ENCODE results near the gene TREX2. TPM values are rescaled to one million over a fixed set of nuclear protein-coding genes. Genes with fewer than 3 reads are reported as not detected.

Gene TREX2
- total RNA-seq, 2 donors from 2014 or later = 0.39 TPM; not detected in 1

GRCh38 chrX:153477364-153477857 lies 31.6 kb upstream of the TREX2 start:
- no peak for DNase-seq
- ATAC-seq = no peak
- intact Hi-C loops (cut with DNase I) = no loop called here

DNA sequence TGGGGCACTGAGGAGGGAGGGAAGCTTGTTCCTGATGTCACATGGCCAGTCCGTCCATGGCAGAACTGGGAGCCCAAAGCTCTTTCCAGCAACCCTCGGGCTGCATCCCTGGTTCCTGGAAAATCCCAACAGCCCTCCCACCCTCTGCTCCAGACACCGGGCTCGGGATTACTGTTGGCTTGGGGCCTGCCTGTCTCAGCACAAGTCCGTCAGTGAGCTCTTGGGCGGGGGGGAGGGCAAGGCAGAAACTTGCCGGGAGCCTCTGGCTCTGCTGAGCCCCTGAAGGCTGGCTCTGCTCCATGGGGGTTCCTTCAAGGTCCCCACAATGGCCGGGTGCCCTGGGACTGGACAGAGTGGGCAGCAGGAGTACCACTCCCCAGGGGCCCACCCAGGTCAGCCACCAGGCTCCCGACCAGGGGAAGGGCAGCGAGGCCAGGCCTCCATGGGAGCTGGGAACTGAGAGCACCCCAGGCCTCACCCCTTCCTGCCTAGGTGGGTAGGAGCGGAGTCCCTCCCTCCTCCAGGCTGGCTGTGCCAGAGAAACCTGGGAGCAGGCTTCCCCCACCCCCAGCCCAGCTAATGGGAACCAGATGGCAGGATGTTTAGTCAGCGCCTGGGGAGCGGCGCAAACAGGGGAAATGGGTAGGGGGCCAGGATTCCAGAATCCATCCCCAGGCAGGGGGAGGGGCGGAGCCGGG lies 31.0 kb upstream of the TREX2 start:
- ATAC-seq (peak; percentile 50 to 73), DNase-seq (peak; percentile 74)

DNA sequence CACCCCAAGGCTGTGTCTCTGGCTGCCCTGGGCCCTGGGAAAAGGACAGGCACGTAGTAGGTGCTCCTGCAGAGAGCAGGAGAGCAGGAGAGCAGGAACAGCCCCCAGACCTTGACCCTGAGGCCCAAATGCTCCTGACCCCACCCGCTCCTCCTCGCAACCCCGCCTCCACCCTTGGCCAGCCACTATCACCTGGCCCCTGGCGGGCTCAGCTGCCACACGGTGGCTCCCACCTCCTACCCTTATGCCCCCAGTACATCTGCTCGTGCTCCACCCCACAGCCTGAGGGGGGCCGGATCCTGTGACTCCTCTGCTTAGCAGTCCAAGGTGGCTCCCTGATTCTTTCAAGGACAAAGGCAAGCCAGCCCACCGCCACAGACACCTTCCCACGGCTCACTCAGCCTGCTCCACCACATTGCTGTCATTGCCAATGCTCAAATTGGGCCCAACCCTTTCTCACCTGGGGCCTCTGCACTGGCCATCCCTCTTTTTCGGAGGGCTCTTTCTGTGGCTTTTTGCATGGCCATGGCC lies 30.0 kb upstream of the TREX2 start:
- no peak for ATAC-seq
- DNase-seq = no peak
- intact Hi-C loops (cut with DNase I) = no loop called here

More for the DNA sequence above, 31.0 kb upstream of the TREX2 start:
- intact Hi-C loops (cut with DNase I) = no loop called here

- intact Hi-C loops (cut with DNase I) = no loop called here
- DNase-seq (no peak), ATAC-seq (no peak)
Measured at GRCh38 chrX:153475271-153475670, 29.4 kb upstream of the TREX2 start.

DNA sequence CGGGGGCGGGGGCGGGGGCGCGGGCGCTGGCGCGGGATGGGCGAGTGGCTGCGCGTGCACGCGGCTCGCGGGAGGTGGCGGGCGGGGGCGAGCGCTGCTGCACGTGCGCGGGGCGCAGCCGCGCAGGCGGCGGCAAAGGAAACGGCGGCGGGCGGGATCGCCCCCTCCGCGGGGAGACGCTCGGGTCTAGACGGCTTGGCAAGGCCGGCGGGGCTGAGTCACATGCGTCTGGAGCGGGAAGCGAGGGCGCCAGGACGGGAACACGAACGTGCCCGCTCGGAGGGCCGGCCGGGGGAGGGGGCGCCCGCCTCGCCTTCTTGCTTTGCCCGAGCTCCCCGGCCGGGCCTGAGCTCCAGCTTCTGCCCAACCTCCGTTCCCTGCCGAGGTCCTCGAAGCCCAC lies 28.9 kb upstream of the TREX2 start:
- peak; percentile 5 to 8 for ATAC-seq
- peak; percentile 86 for DNase-seq
- intact Hi-C loops (cut with DNase I) = loop anchor here in 1 of 2 donors (5.0 kb wide), 1 partner anchor 33 kb away; no protein-coding TSS in a partner anchor

DNA sequence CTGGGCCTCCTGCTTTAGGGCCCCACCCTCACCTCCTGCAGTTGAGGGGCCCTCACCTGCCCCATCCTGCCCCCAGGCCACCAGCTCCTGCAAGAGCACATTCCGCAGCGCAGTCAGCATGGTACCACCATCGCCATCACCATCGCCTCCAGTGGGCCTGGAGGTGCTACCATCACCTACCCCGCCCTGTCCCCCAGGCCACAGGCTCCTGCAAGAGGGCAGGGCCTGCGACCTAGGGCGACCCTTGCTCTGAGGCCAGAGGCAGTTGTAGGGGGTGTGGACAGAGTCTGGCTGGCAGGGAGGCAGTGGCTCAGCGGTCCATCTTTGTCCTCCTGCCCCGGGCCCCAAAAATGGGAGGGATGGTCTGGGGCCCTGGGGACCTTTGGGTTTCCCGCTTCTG lies 28.4 kb upstream of the TREX2 start:
- intact Hi-C loops (cut with DNase I) = loop anchor here in 1 of 2 donors (5.0 kb wide), 1 partner anchor 33 kb away; no protein-coding TSS in a partner anchor
- no peak for DNase-seq
- ATAC-seq = no peak

GRCh38 chrX:153473126-153473525 lies 27.3 kb upstream of the TREX2 start:
- DNase-seq (no peak), ATAC-seq (no peak)
- intact Hi-C loops (cut with DNase I) = loop anchor here in 1 of 2 donors (5.0 kb wide), 1 partner anchor 34 kb away; no protein-coding TSS in a partner anchor

- intact Hi-C loops (cut with DNase I) = loop anchor here in 1 of 2 donors (5.0 kb wide), 1 partner anchor 36 kb away; no protein-coding TSS in a partner anchor
- DNase-seq = no peak
- ATAC-seq = no peak
Measured at GRCh38 chrX:153471663-153472280, 25.9 kb upstream of the TREX2 start.

- ATAC-seq = peak; percentile 89 to 92
- intact Hi-C loops (cut with DNase I) = loop anchor here in 1 of 2 donors (5.0 kb wide), 1 partner anchor 37 kb away; no protein-coding TSS in a partner anchor
Measured at GRCh38 chrX:153470411-153471363, 24.8 kb upstream of the TREX2 start, which contains the start of gene HAUS7. Gene HAUS7, minus strand, starts transcription at chrX:153470576. Its CDS starts 19 bp downstream, at chrX:153470557.

DNA sequence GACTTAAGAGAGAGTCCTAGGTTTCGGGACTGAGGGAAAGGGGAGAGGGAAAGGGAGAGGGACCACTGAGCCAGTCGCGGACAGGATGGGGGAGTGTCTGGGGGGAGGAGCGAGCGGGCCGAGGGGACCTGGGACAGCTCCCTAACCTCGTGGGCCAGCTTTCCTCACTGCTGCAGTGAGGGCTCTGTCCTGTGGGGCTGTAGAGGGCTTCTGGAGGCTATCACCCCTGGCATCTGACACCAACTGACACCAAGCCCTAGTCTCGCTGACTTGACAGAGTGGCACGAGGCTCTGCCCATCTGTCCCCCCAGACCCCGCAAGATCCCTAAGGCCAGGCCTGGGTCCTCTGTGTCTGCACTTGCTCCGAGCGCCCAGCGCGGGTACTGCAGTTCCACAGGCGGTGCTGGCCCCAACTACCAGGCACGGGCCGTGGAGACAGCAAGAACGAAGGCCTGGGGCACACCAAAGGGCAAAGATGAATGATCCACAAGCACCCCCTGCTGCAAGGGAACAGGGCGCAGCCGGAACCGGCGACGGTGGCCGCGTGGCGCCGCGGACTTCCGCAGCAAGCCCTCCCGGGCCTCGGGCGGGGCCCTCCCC lies 24.1 kb upstream of the TREX2 start:
- peak; percentile 14 to 21 for ATAC-seq
- intact Hi-C loops (cut with DNase I) = loop anchor here in 1 of 2 donors (5.0 kb wide), 1 partner anchor 37 kb away; no protein-coding TSS in a partner anchor
- no peak for DNase-seq

More at GRCh38 chrX:153470411-153471363, 24.8 kb upstream of the TREX2 start, which contains the start of gene HAUS7:
- DNase-seq = peak; percentile 87

DNA sequence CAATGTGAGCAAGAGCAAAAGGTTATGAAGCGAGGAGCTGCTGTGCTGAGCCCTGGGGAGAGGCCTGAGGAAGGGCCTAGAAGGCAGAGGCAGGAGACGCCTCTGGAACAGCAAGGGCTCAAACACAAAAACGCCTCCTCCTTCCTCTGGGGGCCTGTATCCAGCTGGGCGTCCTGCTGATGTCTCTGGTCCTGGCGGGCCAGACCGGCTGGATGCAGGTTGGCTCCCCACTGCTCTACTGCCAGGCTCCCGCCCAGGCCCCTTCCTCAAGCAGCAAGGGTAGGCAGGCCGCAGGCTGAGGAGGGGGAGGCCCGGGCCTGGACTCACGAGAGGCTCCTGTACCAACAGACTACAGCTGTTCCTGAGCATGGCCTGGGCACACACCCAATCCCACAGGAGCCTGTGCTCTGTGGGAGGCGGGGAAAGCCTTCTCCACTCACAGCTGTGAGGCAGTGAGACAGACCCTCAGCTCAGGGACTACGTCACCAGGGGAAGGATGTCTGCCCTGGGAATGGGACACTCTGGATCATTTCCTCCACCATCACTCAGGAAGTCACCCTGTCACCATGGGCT lies 22.2 kb upstream of the TREX2 start:
- intact Hi-C loops (cut with DNase I) = no loop called here
- DNase-seq (no peak), ATAC-seq (peak in 1 of 2 donors; percentile 4)

DNA sequence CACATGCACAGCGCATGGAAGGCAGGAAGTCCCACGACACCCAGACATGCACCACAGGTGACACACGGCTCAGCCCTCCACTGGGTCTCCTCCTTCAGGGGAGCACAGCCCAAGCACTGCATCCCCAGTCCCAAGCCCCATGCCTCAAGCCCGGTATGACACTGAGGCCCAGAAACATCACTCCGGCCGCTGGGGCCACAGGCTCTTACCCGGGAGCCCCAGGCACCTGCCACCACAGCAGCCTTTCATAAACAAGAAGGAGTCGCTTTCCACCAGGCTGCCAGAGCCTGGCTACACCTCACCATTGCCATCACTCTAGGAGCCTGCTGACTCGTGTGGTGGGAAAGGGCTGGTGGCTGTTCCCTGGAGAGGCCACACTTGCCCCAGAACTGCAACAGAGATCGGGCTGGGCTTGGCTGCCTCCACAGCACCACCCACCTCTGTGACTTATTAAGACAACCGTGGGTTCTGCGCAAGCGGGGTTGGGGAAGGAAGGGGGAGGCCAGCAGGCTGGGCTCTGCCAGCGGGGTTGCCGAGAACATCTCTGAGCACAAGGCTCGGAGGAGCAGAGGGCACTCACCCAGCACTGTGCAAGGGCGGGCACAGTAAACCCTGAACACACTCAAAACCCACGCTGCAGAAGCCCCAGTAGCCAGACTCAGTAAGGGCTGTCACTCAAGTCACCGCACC lies 20.0 kb upstream of the TREX2 start:
- no peak for ATAC-seq
- intact Hi-C loops (cut with DNase I) = no loop called here
- no peak for DNase-seq

DNA sequence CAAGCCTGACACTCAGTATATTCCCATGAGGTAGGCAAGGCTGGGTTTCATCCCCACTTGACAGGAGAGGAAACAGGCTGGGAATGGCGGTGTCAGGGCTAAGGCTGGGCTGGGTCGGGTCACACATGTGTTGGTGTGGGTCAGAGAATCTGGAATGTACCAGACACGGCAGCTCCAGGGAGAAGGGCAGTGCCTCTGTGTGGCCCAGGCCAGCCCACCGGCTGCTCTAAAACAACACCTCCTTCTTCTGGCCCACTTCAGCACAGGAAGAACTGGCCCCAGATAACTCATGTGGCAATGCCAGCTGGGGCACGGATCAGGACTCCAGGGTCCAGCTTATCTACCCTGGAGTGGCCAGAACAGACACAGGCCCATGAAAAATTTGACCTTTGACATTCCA lies 18.3 kb upstream of the TREX2 start:
- no peak for ATAC-seq
- intact Hi-C loops (cut with DNase I) = no loop called here

DNA sequence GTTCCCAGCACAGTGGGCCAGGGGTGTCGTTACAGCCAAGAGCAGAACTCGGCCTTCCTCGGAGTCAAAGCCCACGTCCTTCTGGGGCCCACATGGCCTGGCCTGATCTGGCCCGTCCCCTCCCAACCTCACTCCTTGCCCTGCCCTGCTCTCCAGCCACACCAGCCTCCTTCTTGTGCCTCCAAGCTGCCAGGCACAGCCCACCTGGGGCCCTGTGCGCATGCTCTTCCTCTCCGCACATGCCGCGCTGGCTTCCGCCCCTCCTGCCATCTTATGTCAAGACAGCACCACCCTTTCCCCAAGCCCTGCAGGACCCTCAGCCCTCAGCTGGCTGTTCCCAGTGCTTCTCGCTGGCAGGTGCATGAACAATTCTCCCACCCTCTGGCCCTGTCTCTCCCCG lies 17.7 kb upstream of the TREX2 start:
- DNase-seq (no peak), ATAC-seq (no peak)
- intact Hi-C loops (cut with DNase I) = no loop called here

More for the DNA sequence above, 18.3 kb upstream of the TREX2 start:
- DNase-seq = no peak

GRCh38 chrX:153463031-153463430 lies 17.2 kb upstream of the TREX2 start:
- ATAC-seq (no peak), DNase-seq (no peak)
- intact Hi-C loops (cut with DNase I) = no loop called here

- intact Hi-C loops (cut with DNase I) = no loop called here
- no peak for DNase-seq
Measured at GRCh38 chrX:153462291-153462690, 16.4 kb upstream of the TREX2 start.

GRCh38 chrX:153460826-153461225 lies 15.0 kb upstream of the TREX2 start:
- intact Hi-C loops (cut with DNase I) = no loop called here
- ATAC-seq (peak in 1 of 2 donors; percentile 57), DNase-seq (no peak)

More at GRCh38 chrX:153462291-153462690, 16.4 kb upstream of the TREX2 start:
- ATAC-seq = no peak

All from left cardiac atrium (tissue), 4 donors.